D721Med (cell line): ENCODE results near the gene PI4K2B.
"Not testable (repeated sequence)": the region's sequence is repeated elsewhere in the genome, so short reads cannot be mapped to it uniquely, and the experiment has no call there.

Experiments
- DNase-seq: peaks from one replicate; pipeline ENCODE4 v3.0.0; 2011; ENCODE audit warnings: low spot score; ENCODE audit not compliant: insufficient read length
- FAIRE-seq: peaks from 2 replicates; lab custom pipeline; 2011; peaks lifted over from hg19 to GRCh38; lab: Jason Lieb, UNC
- CTCF ChIP-seq: IDR thresholded peaks from 2 replicates; pipeline ENCODE4 v1.5.1; 2012; ENCODE audit warnings: mild to moderate bottlenecking, control low read depth; ENCODE audit not compliant: insufficient read depth; ENCODE audit errors: missing control alignments

PI4K2B gene

GRCh38 chr4:25320773-25321172 is 86.9 kb downstream of the PI4K2B start:
- TF ChIP-seq CTCF = no peak
- DNase-seq (no peak), FAIRE-seq (no peak)

- DNase-seq = no peak
- TF ChIP-seq CTCF = no peak
- FAIRE-seq = no peak
These were observed 87.9 kb downstream of the PI4K2B start for GRCh38 chr4:25321703-25322102.

GRCh38 chr4:25328463-25328862 is 94.6 kb downstream of the PI4K2B start:
- DNase-seq, FAIRE-seq: not testable (repeated sequence)
